Measurements from ENCODE around the gene C10orf95.
"Not testable (repeated sequence)": the region's sequence is repeated elsewhere in the genome, so short reads cannot be mapped to it uniquely, and the experiment has no call there.

Gene C10orf95

GRCh38 chr10:102451105-102451969 lies at the start of gene C10orf95:
Gene C10orf95, minus strand, starts transcription at chr10:102451543. Its CDS starts 450 bp downstream, at chr10:102451093.
- no peak for DNase-seq

- not testable (repeated sequence) for DNase-seq
Observed at GRCh38 chr10:102500686-102501085, 49.3 kb upstream of the C10orf95 start.

- DNase-seq = no peak
Observed at GRCh38 chr10:102499356-102499755, 48.0 kb upstream of the C10orf95 start.

GRCh38 chr10:102497545-102497944 lies 46.2 kb upstream of the C10orf95 start:
- no peak for DNase-seq

- DNase-seq = no peak
Observed at GRCh38 chr10:102493771-102494170, 42.4 kb upstream of the C10orf95 start.

GRCh38 chr10:102492983-102493382 lies 41.6 kb upstream of the C10orf95 start:
- no peak for DNase-seq

- DNase-seq = no peak
Observed at GRCh38 chr10:102492344-102492939, 41.1 kb upstream of the C10orf95 start.

- DNase-seq = no peak
Observed at GRCh38 chr10:102491136-102491535, 39.8 kb upstream of the C10orf95 start.

- DNase-seq = no peak
Observed at GRCh38 chr10:102485093-102485784, 33.9 kb upstream of the C10orf95 start.

GRCh38 chr10:102484021-102484420 lies 32.7 kb upstream of the C10orf95 start:
- DNase-seq = no peak

GRCh38 chr10:102480396-102480795 lies 29.1 kb upstream of the C10orf95 start:
- no peak for DNase-seq

- DNase-seq = no peak
Observed at GRCh38 chr10:102479651-102480050, 28.3 kb upstream of the C10orf95 start.

GRCh38 chr10:102476466-102477141 lies 25.3 kb upstream of the C10orf95 start:
- DNase-seq = no peak

GRCh38 chr10:102475451-102476040 lies 24.2 kb upstream of the C10orf95 start:
- no peak for DNase-seq

GRCh38 chr10:102473445-102474331 lies 22.3 kb upstream of the C10orf95 start:
- DNase-seq = no peak

- DNase-seq = no peak
Observed at GRCh38 chr10:102470579-102471546, 19.5 kb upstream of the C10orf95 start.

GRCh38 chr10:102468683-102469082 lies 17.3 kb upstream of the C10orf95 start:
- peak; percentile 21 for DNase-seq

GRCh38 chr10:102467971-102468438 lies 16.7 kb upstream of the C10orf95 start:
- DNase-seq = no peak

- DNase-seq = no peak
Observed at GRCh38 chr10:102467318-102467717, 16.0 kb upstream of the C10orf95 start.

GRCh38 chr10:102465466-102465865 lies 14.1 kb upstream of the C10orf95 start:
- DNase-seq = no peak

Data from fibroblast of skin of right quadriceps (primary cell).